ENCODE results near the gene ADAM12.

ADAM12 gene

DNA sequence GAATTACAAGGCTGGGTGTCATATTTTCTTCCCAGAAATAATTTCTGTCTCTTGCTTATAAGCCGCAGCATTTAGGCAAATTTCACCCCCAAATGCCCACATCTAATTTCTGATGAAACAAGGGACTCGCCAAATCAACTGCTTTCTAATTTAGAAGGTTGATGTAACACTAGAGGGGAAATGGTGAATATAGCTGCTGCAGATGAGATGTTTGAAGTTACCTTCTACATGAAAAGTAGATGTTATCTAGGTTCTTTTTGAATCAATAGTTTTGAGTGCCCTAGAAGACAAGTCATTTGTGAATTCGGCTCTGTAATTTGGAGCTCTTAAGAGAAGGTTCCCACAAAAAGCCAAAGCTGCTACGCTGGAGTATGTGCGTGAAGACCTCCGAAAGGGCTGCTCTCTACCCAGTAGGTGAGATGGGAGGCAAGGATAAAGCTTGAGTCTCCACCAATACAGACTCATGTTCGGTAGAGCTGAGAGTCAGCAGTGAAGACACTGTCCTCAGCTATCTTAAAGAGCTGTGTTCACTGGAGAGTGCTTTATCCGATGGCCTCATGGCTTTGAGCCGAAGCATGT is 392.5 kb downstream of the ADAM12 start:
- ATAC-seq (replicated peaks) = no peak
- peaks cover 0 to 6% of the 10 kb centered on the region in 2 donors for H3K4me1 Mint-ChIP-seq (ENCODE audit: low read depth in 2 of 2)
- no peaks in the 10 kb centered on the region for H3K36me3 Mint-ChIP-seq (ENCODE audit: insufficient read depth)
- no peak overlapping the region for H3K4me3 Mint-ChIP-seq
- no peaks in the 10 kb centered on the region for H3K9me3 Mint-ChIP-seq
- no peak overlapping the region for H3K27ac Mint-ChIP-seq
- DNase-seq = no peak
- peaks cover 6 to 10% of the 10 kb centered on the region in 2 donors for H3K27me3 Mint-ChIP-seq

DNA sequence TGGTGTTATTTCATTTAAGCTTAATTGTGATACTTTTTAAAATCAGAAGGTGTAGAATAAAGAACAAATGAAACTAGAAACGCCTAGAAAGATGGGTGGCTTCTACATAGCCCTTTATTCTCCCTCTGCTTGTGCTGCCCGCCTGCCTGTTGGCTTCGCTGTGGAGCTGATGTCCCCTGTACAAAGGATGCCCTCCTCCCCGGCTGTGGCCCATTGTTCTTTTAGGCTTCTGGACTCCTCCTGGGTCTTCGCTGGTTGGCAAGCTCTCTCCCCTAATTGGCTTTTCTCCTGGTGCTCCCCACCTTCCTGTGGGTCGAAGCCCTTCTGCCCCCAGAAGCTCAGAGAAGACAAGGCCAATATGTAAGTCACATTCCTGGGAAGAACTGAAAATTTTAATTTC is 393.7 kb downstream of the ADAM12 start:
- no peak for ATAC-seq (replicated peaks)
- Mint-ChIP-seq H3K27me3 (peaks cover 6 to 10% of the 10 kb centered on the region in 2 donors), H3K36me3 (ENCODE audit: insufficient read depth) (no peaks in the 10 kb centered on the region), H3K4me1 (ENCODE audit: low read depth in 2 of 2) (peaks cover 0 to 5% of the 10 kb centered on the region in 2 donors), H3K4me3 (no peak overlapping the region), H3K27ac (no peak overlapping the region), H3K9me3 (no peaks in the 10 kb centered on the region)
- no peak for DNase-seq

DNA sequence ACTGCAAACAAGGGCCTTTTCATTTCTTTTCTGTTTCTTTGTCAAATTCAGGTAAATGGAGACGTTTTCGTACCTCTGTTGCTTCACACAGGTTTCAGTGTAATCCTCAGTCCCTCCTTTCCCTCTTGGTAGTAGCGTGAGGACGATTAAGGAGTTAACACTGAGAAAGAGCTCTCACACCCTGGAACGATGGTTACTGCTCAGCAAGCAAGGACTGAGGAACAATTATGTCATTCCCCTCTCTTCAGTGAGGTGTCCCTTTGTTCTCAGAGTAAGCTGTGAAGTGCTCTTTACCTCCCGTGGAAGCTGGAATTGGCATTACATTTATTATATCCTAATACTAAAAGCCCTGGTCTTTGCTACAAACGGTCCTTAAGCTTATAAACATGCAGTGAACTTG is 396.0 kb downstream of the ADAM12 start:
- Mint-ChIP-seq H3K27ac (no peak overlapping the region), H3K4me1 (ENCODE audit: low read depth in 2 of 2) (peaks cover 0 to 1% of the 10 kb centered on the region in 2 donors), H3K9me3 (no peaks in the 10 kb centered on the region), H3K27me3 (peaks cover 5 to 6% of the 10 kb centered on the region in 2 donors), H3K36me3 (ENCODE audit: insufficient read depth) (no peaks in the 10 kb centered on the region), H3K4me3 (no peak overlapping the region)
- ATAC-seq (replicated peaks) = no peak
- no peak for DNase-seq

DNA sequence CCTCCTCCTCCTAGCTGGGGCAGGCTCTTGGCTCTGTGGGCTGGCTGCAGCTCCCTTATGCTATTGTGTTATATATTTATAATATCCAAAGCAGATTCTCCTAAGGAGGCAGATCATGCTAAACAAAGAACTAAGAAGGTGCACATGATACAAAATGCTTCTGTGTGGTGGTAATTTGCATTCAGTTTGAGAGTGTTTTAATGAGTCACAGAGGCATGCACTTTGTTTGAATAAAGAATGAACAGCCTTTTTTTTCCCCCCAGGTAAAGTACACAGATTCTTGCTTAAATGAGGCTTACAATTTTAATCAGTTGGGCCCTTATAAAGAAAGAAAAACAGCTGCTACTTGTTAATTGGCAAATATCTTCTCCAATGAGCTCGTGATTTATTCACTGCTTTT is 396.9 kb downstream of the ADAM12 start:
- Mint-ChIP-seq H3K36me3 (ENCODE audit: insufficient read depth) (no peaks in the 10 kb centered on the region), H3K4me3 (no peak overlapping the region), H3K9me3 (no peaks in the 10 kb centered on the region), H3K27ac (no peak overlapping the region), H3K27me3 (peaks cover 0 to 6% of the 10 kb centered on the region in 2 donors), H3K4me1 (ENCODE audit: low read depth in 2 of 2) (peaks cover 0 to 1% of the 10 kb centered on the region in 2 donors)
- DNase-seq (no peak), ATAC-seq (replicated peaks) (no peak)

DNA sequence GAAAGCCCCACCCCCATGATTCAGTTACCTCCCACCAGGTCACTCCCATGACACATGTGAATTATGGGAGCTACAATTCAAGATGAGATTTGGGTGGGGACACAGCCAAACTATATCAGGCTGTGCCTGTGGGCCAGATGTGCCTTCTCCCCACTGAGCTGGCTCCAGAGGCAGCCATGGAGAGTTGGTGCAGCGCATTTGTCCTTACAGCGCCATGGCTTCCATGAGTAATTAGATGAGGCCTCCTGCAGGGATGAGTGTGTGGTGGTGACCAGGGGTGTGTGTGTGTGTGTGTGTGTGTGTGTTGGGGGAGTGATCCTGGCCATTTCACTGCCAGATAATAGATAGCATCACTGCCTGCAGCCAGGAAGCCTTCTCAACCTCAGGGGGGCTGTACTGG is 397.3 kb downstream of the ADAM12 start:
- Mint-ChIP-seq H3K36me3 (ENCODE audit: insufficient read depth) (no peaks in the 10 kb centered on the region), H3K9me3 (no peaks in the 10 kb centered on the region), H3K27me3 (peaks cover 0 to 6% of the 10 kb centered on the region in 2 donors), H3K4me1 (ENCODE audit: low read depth in 2 of 2) (peaks cover 0 to 1% of the 10 kb centered on the region in 2 donors), H3K4me3 (no peak overlapping the region), H3K27ac (peak overlapping the region in 1 of 2 donors; percentile 70)
- ATAC-seq (replicated peaks) (no peak), DNase-seq (no peak)

DNA sequence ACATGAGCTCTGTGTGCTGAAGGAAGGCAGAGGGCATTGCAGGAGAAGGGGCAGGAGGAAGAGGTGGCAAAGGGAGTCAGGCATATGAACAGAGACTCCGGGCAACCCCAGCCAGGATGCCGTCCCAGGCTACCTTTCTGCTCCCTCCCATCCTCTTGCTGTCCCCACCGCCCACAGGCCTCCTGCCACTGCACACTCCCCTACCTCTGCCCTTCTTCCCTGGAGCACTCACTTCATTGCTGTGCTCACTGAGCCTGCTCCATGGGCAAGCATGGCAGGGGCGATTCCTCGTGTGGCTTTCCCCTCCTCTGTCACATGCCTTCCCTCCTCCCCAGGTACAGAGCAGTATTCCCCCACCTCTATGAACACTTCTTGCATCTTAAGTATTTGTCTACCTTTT is 398.5 kb downstream of the ADAM12 start:
- no peaks in the 10 kb centered on the region for H3K36me3 Mint-ChIP-seq (ENCODE audit: insufficient read depth)
- no peak overlapping the region for H3K4me3 Mint-ChIP-seq
- peaks cover 0 to 1% of the 10 kb centered on the region in 2 donors for H3K4me1 Mint-ChIP-seq (ENCODE audit: low read depth in 2 of 2)
- ATAC-seq (replicated peaks) (no peak), DNase-seq (no peak)
- peak overlapping the region in 1 of 2 donors; percentile 70 for H3K27ac Mint-ChIP-seq
- H3K27me3 Mint-ChIP-seq = peaks cover 0 to 6% of the 10 kb centered on the region in 2 donors
- H3K9me3 Mint-ChIP-seq = no peaks in the 10 kb centered on the region

DNA sequence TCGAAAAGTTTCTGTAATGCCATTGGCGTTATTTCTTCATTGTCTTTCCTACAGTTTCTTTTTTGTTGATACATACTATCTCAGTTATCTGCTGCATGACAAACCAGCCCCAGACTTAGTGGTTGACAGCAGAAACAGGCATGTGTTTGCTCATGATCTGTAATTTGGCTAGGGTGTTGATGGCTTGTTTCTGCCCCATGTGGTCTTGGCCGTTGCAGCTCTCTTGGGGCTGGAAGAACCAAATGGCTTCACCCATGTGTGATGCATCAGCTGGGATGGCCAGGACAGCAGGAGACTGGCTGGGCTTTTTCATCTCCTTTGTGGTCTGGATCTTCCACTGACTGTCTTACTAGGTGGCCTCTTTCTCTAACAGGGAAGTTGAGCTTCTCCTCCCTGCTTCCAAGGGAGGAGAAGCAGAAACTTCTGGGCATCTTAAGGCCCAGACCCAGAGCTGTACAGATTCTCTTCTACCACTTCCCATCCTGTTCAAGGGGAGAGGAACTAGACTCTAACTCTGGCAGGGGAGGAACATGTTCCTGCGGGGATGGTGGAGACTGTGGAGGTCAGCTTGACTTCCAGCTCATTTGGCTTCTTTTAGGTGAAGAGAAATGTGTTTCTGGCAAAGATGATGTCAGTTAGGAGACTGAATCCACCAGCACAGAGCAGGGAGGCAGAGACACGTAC is 402.6 kb downstream of the ADAM12 start:
- Mint-ChIP-seq H3K4me1 (ENCODE audit: low read depth in 2 of 2) (peaks cover 0 to 10% of the 10 kb centered on the region in 2 donors), H3K27me3 (peaks cover 3 to 19% of the 10 kb centered on the region in 2 donors), H3K27ac (no peak overlapping the region), H3K4me3 (no peak overlapping the region), H3K36me3 (ENCODE audit: insufficient read depth) (no peaks in the 10 kb centered on the region), H3K9me3 (no peaks in the 10 kb centered on the region)
- ATAC-seq (replicated peaks) = no peak
- no peak for DNase-seq

DNA sequence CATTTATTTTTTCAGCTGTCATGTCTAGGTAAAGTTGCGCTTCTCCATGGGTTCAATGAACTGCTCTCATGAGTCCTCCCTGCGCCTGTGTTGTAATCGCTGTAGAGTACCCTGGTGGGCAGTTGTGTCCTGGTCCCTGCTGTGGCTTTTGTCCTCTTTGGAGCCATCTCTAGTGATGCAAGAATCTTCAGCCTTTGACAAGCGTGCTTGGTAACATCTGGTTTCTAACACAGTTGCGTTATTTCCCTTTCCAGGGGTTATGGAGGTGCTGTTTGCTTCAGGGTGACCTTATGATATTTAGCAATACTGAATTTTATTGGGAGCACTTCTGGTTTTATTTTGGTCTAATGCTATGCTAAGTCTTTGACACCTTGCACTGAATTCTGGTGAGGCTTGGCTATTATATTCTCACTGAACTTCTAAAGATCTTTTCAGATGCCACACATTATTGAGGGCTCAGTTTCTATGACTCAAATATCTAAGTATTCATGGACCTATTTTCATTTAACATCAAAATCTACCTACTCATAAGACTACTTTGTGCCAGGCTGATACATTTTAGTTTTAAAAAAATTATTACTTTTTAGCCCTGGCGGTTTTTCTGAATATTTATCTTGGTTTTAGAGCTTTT is 403.3 kb downstream of the ADAM12 start:
- H3K9me3 Mint-ChIP-seq = no peaks in the 10 kb centered on the region
- H3K36me3 Mint-ChIP-seq (ENCODE audit: insufficient read depth) = no peaks in the 10 kb centered on the region
- peaks cover 0 to 10% of the 10 kb centered on the region in 2 donors for H3K4me1 Mint-ChIP-seq (ENCODE audit: low read depth in 2 of 2)
- H3K27ac Mint-ChIP-seq = no peak overlapping the region
- ATAC-seq (replicated peaks) (no peak), DNase-seq (no peak)
- no peak overlapping the region for H3K4me3 Mint-ChIP-seq
- peaks cover 8 to 19% of the 10 kb centered on the region in 2 donors for H3K27me3 Mint-ChIP-seq

DNA sequence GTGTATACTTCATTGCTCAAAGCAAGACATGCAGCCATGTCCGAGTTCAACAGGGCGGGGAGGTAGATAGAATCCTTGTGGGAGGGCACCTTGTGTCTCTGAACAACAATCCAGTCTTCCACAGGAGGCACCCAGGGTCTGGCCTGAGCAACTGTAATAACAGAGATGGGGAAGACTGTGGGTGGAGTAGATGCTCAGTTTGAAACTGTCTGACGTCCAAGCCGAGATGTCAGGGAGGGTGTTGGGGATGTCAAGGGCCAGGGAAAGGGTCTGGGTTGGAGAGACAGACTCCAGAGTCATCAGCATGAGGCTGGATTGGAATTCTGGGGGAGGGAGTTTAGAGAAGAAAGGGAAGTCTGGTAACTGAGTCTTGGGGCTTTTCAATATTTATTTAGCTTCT is 403.9 kb downstream of the ADAM12 start:
- no peaks in the 10 kb centered on the region for H3K36me3 Mint-ChIP-seq (ENCODE audit: insufficient read depth)
- no peak overlapping the region for H3K27ac Mint-ChIP-seq
- ATAC-seq (replicated peaks) (no peak), DNase-seq (no peak)
- no peak overlapping the region for H3K4me3 Mint-ChIP-seq
- H3K4me1 Mint-ChIP-seq (ENCODE audit: low read depth in 2 of 2) = peaks cover 0 to 9% of the 10 kb centered on the region in 2 donors
- H3K27me3 Mint-ChIP-seq = peaks cover 10 to 19% of the 10 kb centered on the region in 2 donors
- H3K9me3 Mint-ChIP-seq = no peaks in the 10 kb centered on the region

DNA sequence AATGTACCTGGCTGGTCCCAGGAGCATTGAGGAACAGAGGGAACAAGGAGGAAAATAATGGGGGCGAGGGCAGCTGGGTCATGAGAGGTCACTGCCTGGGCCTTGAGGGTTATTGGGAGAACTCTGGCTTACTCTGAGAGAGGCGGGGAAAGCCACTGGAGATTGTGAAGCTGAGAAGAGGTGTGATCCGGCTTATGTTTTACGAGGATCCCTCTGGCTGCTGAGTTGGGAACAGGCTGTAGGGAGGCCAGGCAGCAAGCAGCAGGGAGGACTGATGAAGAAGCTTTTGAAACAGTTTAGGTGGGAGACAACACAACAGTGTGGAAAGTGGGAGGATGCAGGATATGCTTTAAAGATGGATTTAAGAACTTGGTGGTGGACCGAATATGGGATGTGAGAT is 404.6 kb downstream of the ADAM12 start:
- ATAC-seq (replicated peaks) = no peak
- no peak overlapping the region for H3K27ac Mint-ChIP-seq

DNA sequence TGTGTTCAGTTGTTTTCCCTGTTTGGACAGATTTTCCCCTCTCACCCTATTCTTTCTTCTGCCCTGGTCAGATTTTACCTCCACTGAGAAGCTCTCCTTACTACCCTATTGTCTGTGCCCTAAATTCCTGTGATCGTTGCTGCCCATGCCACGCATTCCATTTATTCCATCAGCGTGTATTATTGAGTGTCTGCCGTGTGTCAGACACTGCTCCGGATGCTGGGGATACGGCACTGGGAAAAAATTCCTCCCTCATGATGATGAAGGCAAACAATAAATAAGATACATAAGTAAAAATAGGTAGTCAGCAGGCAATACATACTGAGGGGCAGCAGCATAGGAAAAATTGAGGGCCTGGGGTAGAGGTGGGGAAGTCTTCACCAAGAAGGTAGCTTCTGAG is 405.1 kb downstream of the ADAM12 start:
- DNase-seq (no peak), ATAC-seq (replicated peaks) (no peak)
- H3K4me3 Mint-ChIP-seq = no peak overlapping the region
- no peaks in the 10 kb centered on the region for H3K9me3 Mint-ChIP-seq
- H3K27ac Mint-ChIP-seq = no peak overlapping the region
- peaks cover 0 to 9% of the 10 kb centered on the region in 2 donors for H3K4me1 Mint-ChIP-seq (ENCODE audit: low read depth in 2 of 2)
- H3K36me3 Mint-ChIP-seq (ENCODE audit: insufficient read depth) = no peaks in the 10 kb centered on the region
- H3K27me3 Mint-ChIP-seq = peaks cover 19 to 21% of the 10 kb centered on the region in 2 donors

More for the DNA sequence above, 404.6 kb downstream of the ADAM12 start:
- H3K4me1 Mint-ChIP-seq (ENCODE audit: low read depth in 2 of 2) = peaks cover 0 to 9% of the 10 kb centered on the region in 2 donors
- no peak overlapping the region for H3K4me3 Mint-ChIP-seq
- peaks cover 17 to 19% of the 10 kb centered on the region in 2 donors for H3K27me3 Mint-ChIP-seq
- no peaks in the 10 kb centered on the region for H3K9me3 Mint-ChIP-seq
- DNase-seq = no peak
- no peaks in the 10 kb centered on the region for H3K36me3 Mint-ChIP-seq (ENCODE audit: insufficient read depth)

DNA sequence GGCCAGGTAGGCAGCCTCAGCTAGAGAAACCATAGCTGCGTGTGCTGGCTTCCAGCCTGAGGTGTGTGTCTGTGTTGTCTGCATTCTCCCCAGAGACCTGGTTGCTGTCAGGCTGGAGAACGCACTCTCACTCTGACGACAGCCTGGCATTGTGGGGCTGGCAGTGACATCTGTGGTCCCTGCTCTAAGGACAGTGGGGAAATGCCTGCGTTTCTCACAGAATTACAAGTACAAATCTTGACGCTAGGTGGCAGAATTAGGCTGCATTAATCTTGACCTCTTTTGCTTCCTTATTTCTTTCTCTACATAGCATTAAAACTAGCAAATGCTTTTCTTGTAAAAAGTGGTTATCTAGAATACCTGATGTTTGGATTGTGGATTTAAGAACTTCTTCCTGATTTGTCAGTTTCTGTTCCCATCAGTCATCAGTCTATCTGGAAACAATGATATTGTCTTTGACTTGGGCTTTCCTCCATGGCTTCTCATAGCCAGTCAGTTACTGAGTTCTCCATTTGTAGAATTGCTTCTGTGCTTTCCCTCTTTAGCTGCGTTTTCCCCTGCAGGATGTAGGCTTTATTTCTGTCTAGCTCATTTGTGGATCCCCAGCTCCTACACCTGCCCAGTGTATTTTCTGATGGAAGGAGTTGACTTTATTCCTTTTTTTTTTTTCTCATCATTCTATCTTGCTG is 405.9 kb downstream of the ADAM12 start:
- Mint-ChIP-seq H3K27me3 (peaks cover 18 to 29% of the 10 kb centered on the region in 2 donors), H3K9me3 (no peaks in the 10 kb centered on the region), H3K4me1 (ENCODE audit: low read depth in 2 of 2) (peaks cover 0 to 9% of the 10 kb centered on the region in 2 donors), H3K27ac (no peak overlapping the region), H3K4me3 (no peak overlapping the region), H3K36me3 (ENCODE audit: insufficient read depth) (no peaks in the 10 kb centered on the region)
- DNase-seq (peak in 2 of 3 experiments; percentile 45 to 49), ATAC-seq (replicated peaks) (peak; percentile 87)

DNA sequence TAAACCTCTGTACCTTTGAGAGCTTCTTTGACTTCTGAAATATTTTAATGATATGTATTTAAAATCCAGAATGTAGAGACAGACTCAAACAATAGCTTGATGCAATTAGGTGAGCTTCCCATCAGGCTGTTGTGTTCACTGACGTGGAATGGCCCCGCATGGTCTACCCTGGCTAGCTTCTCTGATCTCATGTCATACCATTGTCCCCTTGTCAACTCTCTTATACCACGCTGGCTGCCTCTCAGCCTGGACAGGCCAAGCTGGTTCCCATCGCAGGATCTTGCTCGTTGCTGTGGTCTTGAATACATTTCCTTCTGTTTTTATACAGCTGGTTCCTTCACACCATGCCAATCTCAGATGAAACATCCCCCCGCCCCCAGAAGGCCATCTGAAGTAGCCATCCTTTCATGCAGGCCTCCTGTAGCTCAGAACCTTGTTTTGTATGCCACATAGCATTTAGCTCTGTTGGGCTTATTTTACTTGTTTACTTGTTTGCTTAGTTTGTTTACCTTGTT is 407.7 kb downstream of the ADAM12 start:
- no peaks in the 10 kb centered on the region for H3K9me3 Mint-ChIP-seq
- H3K4me3 Mint-ChIP-seq = no peak overlapping the region
- DNase-seq (no peak), ATAC-seq (replicated peaks) (no peak)
- peaks cover 20 to 37% of the 10 kb centered on the region in 2 donors for H3K27me3 Mint-ChIP-seq
- H3K36me3 Mint-ChIP-seq (ENCODE audit: insufficient read depth) = no peaks in the 10 kb centered on the region
- H3K4me1 Mint-ChIP-seq (ENCODE audit: low read depth in 2 of 2) = peaks cover 0 to 9% of the 10 kb centered on the region in 2 donors
- H3K27ac Mint-ChIP-seq = no peak overlapping the region

Data from effector memory CD8-positive, alpha-beta T cell (primary cell).